ENCODE measurements around the gene CCR2.

The CCR2 gene

GRCh38 chr3:46356909-46357308, 3.0 kb downstream of the CCR2 start:
- Histone ChIP-seq H3K4me3 (ENCODE audit: low read depth in 1 of 2, low read length in 2 of 2) (no peak overlapping the region), H3K9me3 (ENCODE audit: low read length) (no peaks in the 10 kb centered on the region), H3K9ac (ENCODE audit: low read length) (no peak overlapping the region), H3K27ac (ENCODE audit: low read depth, low read length) (no peak overlapping the region), H3K36me3 (ENCODE audit: insufficient read depth, low read length) (no peaks in the 10 kb centered on the region), H3K27me3 (ENCODE audit: control insufficient read depth in 1 of 2, insufficient read depth in 2 of 2, low read length in 2 of 2) (peaks cover 0 to 3% of the 10 kb centered on the region in 2 donors), H3K4me1 (ENCODE audit: insufficient read depth, low read length) (no peaks in the 10 kb centered on the region)

DNA sequence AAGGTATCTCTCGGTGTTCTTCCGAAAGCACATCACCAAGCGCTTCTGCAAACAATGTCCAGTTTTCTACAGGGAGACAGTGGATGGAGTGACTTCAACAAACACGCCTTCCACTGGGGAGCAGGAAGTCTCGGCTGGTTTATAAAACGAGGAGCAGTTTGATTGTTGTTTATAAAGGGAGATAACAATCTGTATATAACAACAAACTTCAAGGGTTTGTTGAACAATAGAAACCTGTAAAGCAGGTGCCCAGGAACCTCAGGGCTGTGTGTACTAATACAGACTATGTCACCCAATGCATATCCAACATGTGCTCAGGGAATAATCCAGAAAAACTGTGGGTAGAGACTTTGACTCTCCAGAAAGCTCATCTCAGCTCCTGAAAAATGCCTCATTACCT, 4.6 kb downstream of the CCR2 start:
- no peak overlapping the region for H3K4me3 ChIP-seq (ENCODE audit: low read depth in 1 of 2, low read length in 2 of 2)

GRCh38 chr3:46359733-46360493, 6.0 kb downstream of the CCR2 start:
- Histone ChIP-seq H3K4me3 (ENCODE audit: low read depth in 1 of 2, low read length in 2 of 2) (no peak overlapping the region), H3K4me1 (ENCODE audit: insufficient read depth, low read length) (no peaks in the 10 kb centered on the region), H3K36me3 (ENCODE audit: insufficient read depth, low read length) (no peaks in the 10 kb centered on the region), H3K27me3 (ENCODE audit: control insufficient read depth in 1 of 2, insufficient read depth in 2 of 2, low read length in 2 of 2) (no peaks in the 10 kb centered on the region), H3K27ac (ENCODE audit: low read depth, low read length) (peak overlapping the region; percentile 21), H3K9ac (ENCODE audit: low read length) (no peak overlapping the region), H3K9me3 (ENCODE audit: low read length) (no peaks in the 10 kb centered on the region)

More for the DNA sequence above, 4.6 kb downstream of the CCR2 start:
- no peaks in the 10 kb centered on the region for H3K36me3 ChIP-seq (ENCODE audit: insufficient read depth, low read length)
- no peaks in the 10 kb centered on the region for H3K27me3 ChIP-seq (ENCODE audit: control insufficient read depth in 1 of 2, insufficient read depth in 2 of 2, low read length in 2 of 2)
- H3K4me1 ChIP-seq (ENCODE audit: insufficient read depth, low read length): no peaks in the 10 kb centered on the region
- H3K9me3 ChIP-seq (ENCODE audit: low read length): no peaks in the 10 kb centered on the region
- H3K27ac ChIP-seq (ENCODE audit: low read depth, low read length): peak overlapping the region; percentile 23
- no peak overlapping the region for H3K9ac ChIP-seq (ENCODE audit: low read length)

GRCh38 chr3:46360907-46361306, 7.0 kb downstream of the CCR2 start:
- no peaks in the 10 kb centered on the region for H3K36me3 ChIP-seq (ENCODE audit: insufficient read depth, low read length)
- no peak overlapping the region for H3K4me3 ChIP-seq (ENCODE audit: low read depth in 1 of 2, low read length in 2 of 2)
- H3K27ac ChIP-seq (ENCODE audit: low read depth, low read length): no peak overlapping the region
- no peak overlapping the region for H3K9ac ChIP-seq (ENCODE audit: low read length)
- H3K27me3 ChIP-seq (ENCODE audit: control insufficient read depth in 1 of 2, insufficient read depth in 2 of 2, low read length in 2 of 2): no peaks in the 10 kb centered on the region
- H3K9me3 ChIP-seq (ENCODE audit: low read length): no peaks in the 10 kb centered on the region
- H3K4me1 ChIP-seq (ENCODE audit: insufficient read depth, low read length): no peaks in the 10 kb centered on the region

DNA sequence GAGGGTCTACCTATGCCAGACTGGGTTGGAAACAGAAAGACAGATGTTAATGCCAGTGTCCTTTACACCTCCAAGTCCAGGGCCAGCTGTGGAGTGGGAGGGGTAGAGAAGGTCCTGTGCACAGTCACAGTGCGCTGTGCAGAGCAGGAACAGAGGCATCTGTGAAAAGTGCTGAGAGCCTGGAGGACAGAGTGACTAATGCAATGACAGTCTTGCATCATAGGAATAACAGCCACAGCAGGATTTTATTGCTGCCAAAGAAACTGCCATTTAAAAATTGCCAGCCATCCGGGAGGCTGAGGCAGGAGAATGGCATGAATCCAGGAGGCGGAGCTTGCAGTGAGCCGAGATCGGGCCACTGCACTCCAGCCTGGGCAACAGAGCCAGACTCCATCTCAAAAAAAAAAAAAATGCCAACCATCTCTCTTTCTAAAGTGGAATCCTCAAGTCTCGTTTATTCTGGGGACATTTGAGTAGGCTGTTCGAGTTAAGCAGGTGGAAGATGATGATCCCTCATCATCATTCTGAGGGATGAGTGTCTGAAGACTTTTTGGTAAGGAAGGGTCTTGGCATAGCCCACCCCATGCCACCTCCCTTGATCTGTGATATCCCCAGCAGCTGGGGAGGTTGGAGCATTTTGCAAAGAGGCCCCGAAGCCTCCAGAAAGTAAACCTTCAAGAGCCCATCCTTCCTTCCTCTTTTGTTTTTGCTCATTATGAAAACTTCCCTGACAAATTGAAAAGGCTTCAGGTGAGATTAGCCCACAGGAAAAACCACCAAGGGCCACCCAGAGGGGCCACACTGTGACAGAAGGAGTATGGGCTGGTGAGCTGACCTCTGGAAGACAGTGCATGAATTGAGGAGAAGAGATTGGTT, 7.7 kb downstream of the CCR2 start:
- no peak overlapping the region for H3K9ac ChIP-seq (ENCODE audit: low read length)
- no peaks in the 10 kb centered on the region for H3K36me3 ChIP-seq (ENCODE audit: insufficient read depth, low read length)
- no peaks in the 10 kb centered on the region for H3K27me3 ChIP-seq (ENCODE audit: control insufficient read depth in 1 of 2, insufficient read depth in 2 of 2, low read length in 2 of 2)
- no peaks in the 10 kb centered on the region for H3K9me3 ChIP-seq (ENCODE audit: low read length)
- no peak overlapping the region for H3K27ac ChIP-seq (ENCODE audit: low read depth, low read length)
- no peak overlapping the region for H3K4me3 ChIP-seq (ENCODE audit: low read depth in 1 of 2, low read length in 2 of 2)
- H3K4me1 ChIP-seq (ENCODE audit: insufficient read depth, low read length): no peaks in the 10 kb centered on the region

GRCh38 chr3:46365041-46365440, 11.1 kb downstream of the CCR2 start:
- H3K9ac ChIP-seq (ENCODE audit: low read length): no peak overlapping the region
- no peaks in the 10 kb centered on the region for H3K27me3 ChIP-seq (ENCODE audit: control insufficient read depth in 1 of 2, insufficient read depth in 2 of 2, low read length in 2 of 2)
- no peaks in the 10 kb centered on the region for H3K36me3 ChIP-seq (ENCODE audit: insufficient read depth, low read length)
- H3K27ac ChIP-seq (ENCODE audit: low read depth, low read length): no peak overlapping the region
- no peaks in the 10 kb centered on the region for H3K4me1 ChIP-seq (ENCODE audit: insufficient read depth, low read length)
- H3K4me3 ChIP-seq (ENCODE audit: low read depth in 1 of 2, low read length in 2 of 2): no peak overlapping the region
- no peaks in the 10 kb centered on the region for H3K9me3 ChIP-seq (ENCODE audit: low read length)

GRCh38 chr3:46365737-46366524, 12.0 kb downstream of the CCR2 start:
- Histone ChIP-seq H3K4me3 (ENCODE audit: low read depth in 1 of 2, low read length in 2 of 2) (no peak overlapping the region), H3K9ac (ENCODE audit: low read length) (no peak overlapping the region), H3K9me3 (ENCODE audit: low read length) (no peaks in the 10 kb centered on the region), H3K27me3 (ENCODE audit: control insufficient read depth in 1 of 2, insufficient read depth in 2 of 2, low read length in 2 of 2) (no peaks in the 10 kb centered on the region), H3K36me3 (ENCODE audit: insufficient read depth, low read length) (no peaks in the 10 kb centered on the region), H3K27ac (ENCODE audit: low read depth, low read length) (no peak overlapping the region), H3K4me1 (ENCODE audit: insufficient read depth, low read length) (no peaks in the 10 kb centered on the region)

- Histone ChIP-seq H3K36me3 (ENCODE audit: insufficient read depth, low read length) (no peaks in the 10 kb centered on the region), H3K27ac (ENCODE audit: low read depth, low read length) (no peak overlapping the region), H3K4me3 (ENCODE audit: low read depth in 1 of 2, low read length in 2 of 2) (no peak overlapping the region), H3K4me1 (ENCODE audit: insufficient read depth, low read length) (no peaks in the 10 kb centered on the region), H3K9me3 (ENCODE audit: low read length) (no peaks in the 10 kb centered on the region), H3K27me3 (ENCODE audit: control insufficient read depth in 1 of 2, insufficient read depth in 2 of 2, low read length in 2 of 2) (no peaks in the 10 kb centered on the region), H3K9ac (ENCODE audit: low read length) (no peak overlapping the region)
Observed at GRCh38 chr3:46367811-46368210, 13.9 kb downstream of the CCR2 start.

DNA sequence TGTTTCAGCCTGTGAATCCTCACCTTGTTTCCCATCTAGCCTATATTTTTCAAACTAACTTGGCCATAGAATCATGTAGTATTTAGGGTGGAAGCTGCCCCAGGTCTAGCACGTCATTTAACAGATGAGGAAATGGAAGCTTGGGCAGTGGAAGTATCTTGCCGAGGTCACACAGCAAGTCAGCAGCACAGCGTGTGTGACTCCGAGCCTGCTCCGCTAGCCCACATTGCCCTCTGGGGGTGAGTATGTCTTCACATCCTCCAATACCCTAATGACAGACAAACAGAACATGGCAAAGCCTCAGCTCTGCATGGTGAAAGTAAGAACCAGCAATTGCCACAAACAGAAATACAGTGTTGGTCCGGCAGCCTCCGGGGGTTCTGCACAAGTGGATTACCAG, 14.7 kb downstream of the CCR2 start:
- H3K27me3 ChIP-seq (ENCODE audit: control insufficient read depth in 1 of 2, insufficient read depth in 2 of 2, low read length in 2 of 2): no peaks in the 10 kb centered on the region
- H3K4me3 ChIP-seq (ENCODE audit: low read depth in 1 of 2, low read length in 2 of 2): no peak overlapping the region
- H3K4me1 ChIP-seq (ENCODE audit: insufficient read depth, low read length): no peaks in the 10 kb centered on the region
- no peak overlapping the region for H3K27ac ChIP-seq (ENCODE audit: low read depth, low read length)
- no peak overlapping the region for H3K9ac ChIP-seq (ENCODE audit: low read length)
- no peaks in the 10 kb centered on the region for H3K9me3 ChIP-seq (ENCODE audit: low read length)
- no peaks in the 10 kb centered on the region for H3K36me3 ChIP-seq (ENCODE audit: insufficient read depth, low read length)

- Histone ChIP-seq H3K4me1 (ENCODE audit: insufficient read depth, low read length) (no peaks in the 10 kb centered on the region), H3K27ac (ENCODE audit: low read depth, low read length) (no peak overlapping the region), H3K9ac (ENCODE audit: low read length) (no peak overlapping the region), H3K36me3 (ENCODE audit: insufficient read depth, low read length) (no peaks in the 10 kb centered on the region), H3K9me3 (ENCODE audit: low read length) (no peaks in the 10 kb centered on the region), H3K27me3 (ENCODE audit: control insufficient read depth in 1 of 2, insufficient read depth in 2 of 2, low read length in 2 of 2) (no peaks in the 10 kb centered on the region), H3K4me3 (ENCODE audit: low read depth in 1 of 2, low read length in 2 of 2) (no peak overlapping the region)
Observed at GRCh38 chr3:46369151-46369550, 15.2 kb downstream of the CCR2 start.

- H3K4me3 ChIP-seq (ENCODE audit: low read depth in 1 of 2, low read length in 2 of 2): no peak overlapping the region
- H3K27ac ChIP-seq (ENCODE audit: low read depth, low read length): no peak overlapping the region
- H3K9ac ChIP-seq (ENCODE audit: low read length): no peak overlapping the region
- H3K4me1 ChIP-seq (ENCODE audit: insufficient read depth, low read length): no peaks in the 10 kb centered on the region
- H3K27me3 ChIP-seq (ENCODE audit: control insufficient read depth in 1 of 2, insufficient read depth in 2 of 2, low read length in 2 of 2): no peaks in the 10 kb centered on the region
- no peaks in the 10 kb centered on the region for H3K36me3 ChIP-seq (ENCODE audit: insufficient read depth, low read length)
- H3K9me3 ChIP-seq (ENCODE audit: low read length): no peaks in the 10 kb centered on the region
Observed at GRCh38 chr3:46369675-46370132, 15.8 kb downstream of the CCR2 start.
